Brain microvascular endothelial cell (primary cell): Measurements from ENCODE around the gene OGT.

Source experiments
- DNase-seq: peaks from one replicate; pipeline ENCODE4 v3.0.0-alpha.2; 2020
- H3K27ac ChIP-seq: fragments of 250-450 bp; sonication (Bioruptor Pico); 2 replicates; pipeline ENCODE4 v1.5.1; 2020; ENCODE audit warnings: mild to moderate bottlenecking, moderate library complexity
- H3K27me3 ChIP-seq: fragments of 250-450 bp; sonication (Bioruptor Pico); replicated peaks from 2 replicates; pipeline ENCODE4 v1.5.1; 2020; ENCODE audit warnings: mild to moderate bottlenecking
- H3K36me3 ChIP-seq: fragments of 250-450 bp; sonication (Bioruptor Pico); replicated peaks from 2 replicates; pipeline ENCODE4 v1.5.1; 2020; ENCODE audit warnings: mild to moderate bottlenecking
- H3K4me3 ChIP-seq: 2 replicates; pipeline ENCODE4 v1.5.1; 2011; ENCODE audit warnings: low read depth, mild to moderate bottlenecking, control low read depth, low read length, moderate library complexity
- in situ Hi-C: cut with HindIII; loops from 2 replicates; pipeline ENCODE4 v1.10.0; 2017; ENCODE audit warnings: low sequenced_read_pairs, low pct_ligation_motif_present
- TF ChIP-seq, protein P1 (sequence below): IDR thresholded peaks from 2 replicates; pipeline ENCODE4 v1.5.1; 2011; ENCODE audit warnings: low read depth, mild to moderate bottlenecking, moderate library complexity, low read length, control low read depth, inconsistent platforms; ENCODE audit errors: missing control alignments

The OGT gene

DNA sequence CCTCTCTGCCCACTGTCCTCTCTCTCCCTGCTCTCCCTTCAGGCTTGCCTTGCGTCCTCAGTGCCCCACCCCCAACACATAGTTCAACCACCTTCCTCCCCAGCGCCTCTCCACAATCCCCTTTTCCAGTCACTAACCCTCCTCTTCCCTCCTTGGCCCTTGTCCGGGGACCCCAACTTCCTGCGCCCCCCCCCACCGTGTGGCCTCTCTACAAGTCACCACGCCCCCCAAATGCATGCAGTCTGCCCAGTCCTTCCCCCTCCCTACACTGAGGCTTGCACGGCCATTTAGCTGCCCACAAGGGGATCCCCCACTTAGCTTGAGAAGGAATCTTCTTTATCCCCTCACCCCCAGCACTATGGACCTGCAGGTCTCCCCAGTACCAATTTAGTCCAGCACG, 84.8 kb downstream of the OGT start:
- no peak overlapping the region for H3K4me3 ChIP-seq
- H3K36me3 ChIP-seq = no peaks in the 10 kb centered on the region
- H3K27ac ChIP-seq = no peak overlapping the region
- TF ChIP-seq, protein P1, sequence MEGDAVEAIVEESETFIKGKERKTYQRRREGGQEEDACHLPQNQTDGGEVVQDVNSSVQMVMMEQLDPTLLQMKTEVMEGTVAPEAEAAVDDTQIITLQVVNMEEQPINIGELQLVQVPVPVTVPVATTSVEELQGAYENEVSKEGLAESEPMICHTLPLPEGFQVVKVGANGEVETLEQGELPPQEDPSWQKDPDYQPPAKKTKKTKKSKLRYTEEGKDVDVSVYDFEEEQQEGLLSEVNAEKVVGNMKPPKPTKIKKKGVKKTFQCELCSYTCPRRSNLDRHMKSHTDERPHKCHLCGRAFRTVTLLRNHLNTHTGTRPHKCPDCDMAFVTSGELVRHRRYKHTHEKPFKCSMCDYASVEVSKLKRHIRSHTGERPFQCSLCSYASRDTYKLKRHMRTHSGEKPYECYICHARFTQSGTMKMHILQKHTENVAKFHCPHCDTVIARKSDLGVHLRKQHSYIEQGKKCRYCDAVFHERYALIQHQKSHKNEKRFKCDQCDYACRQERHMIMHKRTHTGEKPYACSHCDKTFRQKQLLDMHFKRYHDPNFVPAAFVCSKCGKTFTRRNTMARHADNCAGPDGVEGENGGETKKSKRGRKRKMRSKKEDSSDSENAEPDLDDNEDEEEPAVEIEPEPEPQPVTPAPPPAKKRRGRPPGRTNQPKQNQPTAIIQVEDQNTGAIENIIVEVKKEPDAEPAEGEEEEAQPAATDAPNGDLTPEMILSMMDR = no peak
- in situ Hi-C loops = no loop called here
- DNase-seq = no peak
- no peaks in the 10 kb centered on the region for H3K27me3 ChIP-seq

DNA sequence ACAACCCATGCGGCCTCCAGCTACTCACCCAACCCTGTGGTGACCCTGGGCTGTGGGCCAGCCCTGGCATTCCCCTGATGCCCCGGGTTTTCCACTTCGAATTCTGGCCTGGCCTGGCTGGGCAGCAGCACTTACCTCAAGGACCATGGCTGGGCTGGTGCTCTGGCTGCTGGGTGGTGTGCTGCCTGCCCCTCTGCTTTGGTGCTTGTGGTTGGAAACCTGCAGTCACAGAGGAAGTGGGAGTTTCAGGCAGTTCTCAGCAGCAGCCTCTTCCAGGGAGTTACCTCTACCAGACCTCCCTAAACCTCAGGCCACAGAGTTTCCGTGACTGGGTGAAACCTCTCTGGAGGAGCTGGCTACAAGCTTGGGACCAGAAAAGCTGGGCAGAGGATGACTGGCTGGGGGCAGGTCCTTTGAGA, 85.4 kb downstream of the OGT start, which contains the start of gene CXCR3:
CXCR3 (minus strand) TSS at position 209 of the 419 bp plus-strand sequence; CDS start at position 147, 62 bp downstream.
- TF ChIP-seq, protein P1 = no peak
- Histone ChIP-seq H3K36me3 (no peaks in the 10 kb centered on the region), H3K27me3 (no peaks in the 10 kb centered on the region), H3K4me3 (no peak within 1 kb of the TSS), H3K27ac (no peak within 1 kb of the TSS)
- no peak for DNase-seq
- in situ Hi-C loops = no loop called here

DNA sequence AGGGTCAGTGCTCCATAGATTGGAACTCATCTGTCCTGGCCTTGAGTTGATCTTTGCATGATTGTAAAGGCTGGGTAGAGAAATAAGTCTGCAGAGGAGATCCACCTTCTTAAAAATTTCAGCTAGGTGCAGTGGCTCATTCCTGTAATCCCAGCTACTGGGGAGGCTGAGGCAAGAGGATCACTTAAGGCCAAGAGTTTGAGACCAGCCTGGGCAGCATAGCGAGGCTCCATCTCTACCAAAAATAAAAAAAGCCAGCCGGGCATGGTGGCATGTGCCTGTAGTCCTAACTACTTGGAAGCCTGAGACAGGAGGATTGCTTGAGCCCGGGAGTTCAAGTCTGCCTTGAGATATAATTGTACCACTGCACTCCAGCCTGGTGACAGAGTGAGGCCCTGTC, 85.9 kb downstream of the OGT start:
- in situ Hi-C loops = no loop called here
- Histone ChIP-seq H3K4me3 (no peak overlapping the region), H3K27ac (no peak overlapping the region), H3K27me3 (no peaks in the 10 kb centered on the region), H3K36me3 (no peaks in the 10 kb centered on the region)
- no peak for DNase-seq
- TF ChIP-seq, protein P1 = no peak

DNA sequence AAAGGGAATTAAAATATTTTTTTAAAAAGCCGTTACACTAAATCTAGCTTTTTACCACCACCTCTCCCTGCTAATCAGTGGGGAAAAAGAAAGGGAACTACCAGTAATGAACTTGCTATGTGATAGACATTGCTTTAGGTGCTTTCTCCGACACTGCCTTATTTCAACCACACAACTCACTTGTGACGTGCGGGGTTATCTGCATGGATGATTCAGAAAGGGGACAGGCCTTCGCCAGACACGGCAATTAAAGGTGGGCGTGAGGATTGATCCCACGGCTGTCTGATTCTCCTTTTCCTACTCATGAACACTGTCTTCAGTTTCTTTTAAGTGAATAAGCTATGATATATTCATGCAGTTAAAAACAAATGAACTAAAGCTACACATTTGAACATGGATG, 86.3 kb downstream of the OGT start:
- in situ Hi-C loops = no loop called here

DNA sequence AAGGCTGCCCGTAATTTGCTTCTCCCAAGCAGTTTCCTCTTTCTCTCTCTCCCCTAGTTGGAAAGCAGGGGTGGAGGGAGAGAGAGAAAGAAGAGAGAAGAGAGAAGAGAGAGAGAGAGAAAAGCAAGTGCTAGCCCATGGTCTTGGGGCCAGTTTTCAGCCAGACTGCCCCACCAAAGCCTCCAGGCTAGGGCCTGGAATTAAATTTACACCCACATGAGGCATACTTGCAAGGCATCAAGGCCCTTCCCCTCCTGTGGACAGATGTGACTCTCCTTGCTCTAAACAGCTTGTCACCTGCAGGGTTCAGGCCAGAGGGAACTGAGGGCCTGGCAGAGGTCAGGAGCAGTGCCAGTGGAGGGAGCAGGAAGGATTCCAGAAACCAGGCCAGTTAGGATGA, 87.1 kb downstream of the OGT start:
- TF ChIP-seq, protein P1 = no peak
- DNase-seq = no peak
- H3K27me3 ChIP-seq = no peaks in the 10 kb centered on the region
- no peak overlapping the region for H3K27ac ChIP-seq
- in situ Hi-C loops = no loop called here
- no peak overlapping the region for H3K4me3 ChIP-seq
- H3K36me3 ChIP-seq = no peaks in the 10 kb centered on the region

More for the DNA sequence above, 86.3 kb downstream of the OGT start:
- Histone ChIP-seq H3K4me3 (no peak overlapping the region), H3K36me3 (no peaks in the 10 kb centered on the region), H3K27ac (no peak overlapping the region), H3K27me3 (no peaks in the 10 kb centered on the region)
- no peak for DNase-seq
- TF ChIP-seq, protein P1 = no peak

DNA sequence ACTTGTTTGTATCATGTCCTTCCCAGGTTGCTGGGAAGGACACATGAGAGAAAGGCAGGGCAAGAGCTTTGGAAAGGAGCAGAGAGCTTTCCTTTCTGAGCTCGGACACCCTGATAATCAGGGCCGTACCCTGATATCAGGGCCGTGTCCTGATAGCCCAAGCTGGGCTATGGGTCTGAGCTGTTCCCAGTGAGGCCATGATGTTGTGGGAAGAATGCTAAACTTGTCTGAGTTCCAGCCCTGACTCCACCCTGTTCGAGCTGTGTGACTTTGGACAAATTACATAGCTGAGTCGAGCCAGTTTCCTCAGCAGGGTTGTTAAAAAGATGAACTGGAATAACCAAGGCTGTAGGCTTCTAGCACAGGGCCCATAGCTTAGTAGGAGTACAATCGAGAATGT, 88.7 kb downstream of the OGT start:
- H3K27me3 ChIP-seq = no peaks in the 10 kb centered on the region
- TF ChIP-seq, protein P1 = no peak
- H3K4me3 ChIP-seq = no peak overlapping the region
- in situ Hi-C loops = no loop called here
- H3K27ac ChIP-seq = no peak overlapping the region
- DNase-seq = no peak
- no peaks in the 10 kb centered on the region for H3K36me3 ChIP-seq
